ENCODE results near the gene TMEM54.
A peak's percentile ranks its signal among the peaks of the same experiment; 100 is the strongest.

The TMEM54 gene

GRCh38 chr1:32931760-32932159 lies 30.6 kb upstream of the TMEM54 start:
- H3K27ac ChIP-seq (ENCODE audit: extremely low read depth, low read depth, low read length) = no peak overlapping the region
- TF ChIP-seq KLF17 (tag by site-specific recombination; IDR thresholded peaks at IDR 0.05) = no peak
- no peak for TF ChIP-seq ZNF416 (tag by site-specific recombination; IDR thresholded peaks at IDR 0.05)
- TF ChIP-seq, protein P1, sequence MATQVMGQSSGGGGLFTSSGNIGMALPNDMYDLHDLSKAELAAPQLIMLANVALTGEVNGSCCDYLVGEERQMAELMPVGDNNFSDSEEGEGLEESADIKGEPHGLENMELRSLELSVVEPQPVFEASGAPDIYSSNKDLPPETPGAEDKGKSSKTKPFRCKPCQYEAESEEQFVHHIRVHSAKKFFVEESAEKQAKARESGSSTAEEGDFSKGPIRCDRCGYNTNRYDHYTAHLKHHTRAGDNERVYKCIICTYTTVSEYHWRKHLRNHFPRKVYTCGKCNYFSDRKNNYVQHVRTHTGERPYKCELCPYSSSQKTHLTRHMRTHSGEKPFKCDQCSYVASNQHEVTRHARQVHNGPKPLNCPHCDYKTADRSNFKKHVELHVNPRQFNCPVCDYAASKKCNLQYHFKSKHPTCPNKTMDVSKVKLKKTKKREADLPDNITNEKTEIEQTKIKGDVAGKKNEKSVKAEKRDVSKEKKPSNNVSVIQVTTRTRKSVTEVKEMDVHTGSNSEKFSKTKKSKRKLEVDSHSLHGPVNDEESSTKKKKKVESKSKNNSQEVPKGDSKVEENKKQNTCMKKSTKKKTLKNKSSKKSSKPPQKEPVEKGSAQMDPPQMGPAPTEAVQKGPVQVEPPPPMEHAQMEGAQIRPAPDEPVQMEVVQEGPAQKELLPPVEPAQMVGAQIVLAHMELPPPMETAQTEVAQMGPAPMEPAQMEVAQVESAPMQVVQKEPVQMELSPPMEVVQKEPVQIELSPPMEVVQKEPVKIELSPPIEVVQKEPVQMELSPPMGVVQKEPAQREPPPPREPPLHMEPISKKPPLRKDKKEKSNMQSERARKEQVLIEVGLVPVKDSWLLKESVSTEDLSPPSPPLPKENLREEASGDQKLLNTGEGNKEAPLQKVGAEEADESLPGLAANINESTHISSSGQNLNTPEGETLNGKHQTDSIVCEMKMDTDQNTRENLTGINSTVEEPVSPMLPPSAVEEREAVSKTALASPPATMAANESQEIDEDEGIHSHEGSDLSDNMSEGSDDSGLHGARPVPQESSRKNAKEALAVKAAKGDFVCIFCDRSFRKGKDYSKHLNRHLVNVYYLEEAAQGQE (tag by site-specific recombination; IDR thresholded peaks at IDR 0.05) = no peak
- no peak for TF ChIP-seq ZNF10 (tag by site-specific recombination; IDR thresholded peaks at IDR 0.05)
- TF ChIP-seq ZBTB48 (tag by site-specific recombination; IDR thresholded peaks at IDR 0.05) = no peak
- TF ChIP-seq ELK4 (IDR thresholded peaks at IDR 0.05; ENCODE audit: borderline replicate concordance, low read depth, low read length) = no peak
- TF ChIP-seq ZNF114 (tag by site-specific recombination; IDR thresholded peaks at IDR 0.05) = no peak
- no peak for TF ChIP-seq ZNF292 (tag by site-specific recombination; IDR thresholded peaks at IDR 0.05; ENCODE audit: borderline replicate concordance, low read depth)
- TF ChIP-seq ZNF354C (tag by site-specific recombination; IDR thresholded peaks at IDR 0.05; ENCODE audit: borderline replicate concordance, low read depth) = no peak
- TF ChIP-seq ZNF433 (tag by site-specific recombination; IDR thresholded peaks at IDR 0.05; ENCODE audit: low read depth) = no peak
- TF ChIP-seq RBAK (tag by site-specific recombination; IDR thresholded peaks at IDR 0.05) = no peak
- no peak for TF ChIP-seq ZNF777 (tag by site-specific recombination; IDR thresholded peaks at IDR 0.05; ENCODE audit: borderline replicate concordance)
- TF ChIP-seq ZNF629 (tag by site-specific recombination; IDR thresholded peaks at IDR 0.05) = no peak
- CTCF ChIA-PET = interaction anchor here (0.7 to 6.8 kb wide), 7 partner anchors 10 to 166 kb away, joined by 3 to 71 read pairs (median 9); no protein-coding TSS in a partner anchor

GRCh38 chr1:32929366-32929765 lies 28.2 kb upstream of the TMEM54 start:
- no peaks in the 10 kb centered on the region for H3K4me1 ChIP-seq (ENCODE audit: control insufficient read depth, insufficient read depth, low read length)
- H3K36me3 ChIP-seq (ENCODE audit: control insufficient read depth in 2 of 2, insufficient read depth in 1 of 2, low read length in 2 of 2) = no peaks in the 10 kb centered on the region
- TF ChIP-seq, protein P2, sequence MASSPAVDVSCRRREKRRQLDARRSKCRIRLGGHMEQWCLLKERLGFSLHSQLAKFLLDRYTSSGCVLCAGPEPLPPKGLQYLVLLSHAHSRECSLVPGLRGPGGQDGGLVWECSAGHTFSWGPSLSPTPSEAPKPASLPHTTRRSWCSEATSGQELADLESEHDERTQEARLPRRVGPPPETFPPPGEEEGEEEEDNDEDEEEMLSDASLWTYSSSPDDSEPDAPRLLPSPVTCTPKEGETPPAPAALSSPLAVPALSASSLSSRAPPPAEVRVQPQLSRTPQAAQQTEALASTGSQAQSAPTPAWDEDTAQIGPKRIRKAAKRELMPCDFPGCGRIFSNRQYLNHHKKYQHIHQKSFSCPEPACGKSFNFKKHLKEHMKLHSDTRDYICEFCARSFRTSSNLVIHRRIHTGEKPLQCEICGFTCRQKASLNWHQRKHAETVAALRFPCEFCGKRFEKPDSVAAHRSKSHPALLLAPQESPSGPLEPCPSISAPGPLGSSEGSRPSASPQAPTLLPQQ (tag by site-specific recombination; IDR thresholded peaks at IDR 0.05) = no peak
- TF ChIP-seq ZNF391 (tag by site-specific recombination; IDR thresholded peaks at IDR 0.05; ENCODE audit: borderline replicate concordance, low read depth) = no peak
- 0 out of 2 replicates have a peak, but pooled peaks have one; percentile 19 for TF ChIP-seq ZBTB48 (tag by site-specific recombination; IDR thresholded peaks at IDR 0.05)
- no peak for TF ChIP-seq ZNF558 (tag by site-specific recombination; IDR thresholded peaks at IDR 0.05)
- TF ChIP-seq ZNF747 (tag by site-specific recombination; IDR thresholded peaks at IDR 0.05) = no peak
- TF ChIP-seq ZBTB7A (tag by site-specific recombination; IDR thresholded peaks at IDR 0.05; ENCODE audit: low read depth) = no peak
- H3K9me3 ChIP-seq (ENCODE audit: control insufficient read depth, insufficient read depth, low read depth, low read length) = no peaks in the 10 kb centered on the region
- CTCF ChIA-PET = interaction anchor here (1.0 to 6.8 kb wide), 2 partner anchors 10 to 77 kb away, joined by 4 to 71 read pairs; no protein-coding TSS in a partner anchor
- POLR2A ChIA-PET = no interaction called here
- H3K4me3 ChIP-seq (ENCODE audit: low read depth, low read length) = no peak overlapping the region
- H3K27ac ChIP-seq (ENCODE audit: extremely low read depth, low read depth, low read length) = no peak overlapping the region

More at GRCh38 chr1:32931760-32932159, 30.6 kb upstream of the TMEM54 start:
- POLR2A ChIA-PET = interaction anchor here (0.8 kb wide), 1 partner anchor 96 kb away, joined by 3 read pairs; no protein-coding TSS in a partner anchor
- peaks cover 0 to 16% of the 10 kb centered on the region in 2 experiments for H3K36me3 ChIP-seq (ENCODE audit: control insufficient read depth in 2 of 2, insufficient read depth in 1 of 2, low read length in 2 of 2)
- H3K4me3 ChIP-seq (ENCODE audit: low read depth, low read length) = no peak overlapping the region
- H3K9me3 ChIP-seq (ENCODE audit: control insufficient read depth, insufficient read depth, low read depth, low read length) = no peaks in the 10 kb centered on the region
- no peaks in the 10 kb centered on the region for H3K4me1 ChIP-seq (ENCODE audit: control insufficient read depth, insufficient read depth, low read length)

Data from HEK293 (cell line).